Raji (cell line): ENCODE measurements around the gene KCNK10.

Experiments
- POLR2A ChIP-seq: IDR thresholded peaks from 2 replicates; pipeline ENCODE4 v1.6.1; 2011; ENCODE audit warnings: low read depth, low read length, control low read depth; ENCODE audit not compliant: insufficient read depth

Gene KCNK10

GRCh38 chr14:88300817-88301216 is 22.3 kb downstream of the KCNK10 start:
- no peak for TF ChIP-seq POLR2A

- no peak for TF ChIP-seq POLR2A
Measured at GRCh38 chr14:88299865-88300530, 23.1 kb downstream of the KCNK10 start.

- TF ChIP-seq POLR2A: no peak
Measured at GRCh38 chr14:88297306-88297705, 25.8 kb downstream of the KCNK10 start.

- no peak for TF ChIP-seq POLR2A
Measured at GRCh38 chr14:88296351-88296750, 26.7 kb downstream of the KCNK10 start.

- TF ChIP-seq POLR2A: no peak
Measured at GRCh38 chr14:88289996-88290395, 33.1 kb downstream of the KCNK10 start.

GRCh38 chr14:88289234-88289633 is 33.8 kb downstream of the KCNK10 start:
- TF ChIP-seq POLR2A: no peak

GRCh38 chr14:88286309-88286708 is 36.8 kb downstream of the KCNK10 start:
- TF ChIP-seq POLR2A: no peak

- TF ChIP-seq POLR2A: no peak
Measured at GRCh38 chr14:88281447-88281846, 41.6 kb downstream of the KCNK10 start.

- TF ChIP-seq POLR2A: no peak
Measured at GRCh38 chr14:88276923-88277596, 46.0 kb downstream of the KCNK10 start.

- TF ChIP-seq POLR2A: no peak
Measured at GRCh38 chr14:88272390-88273269, 50.4 kb downstream of the KCNK10 start.

- TF ChIP-seq POLR2A: no peak
Measured at GRCh38 chr14:88271205-88271604, 51.9 kb downstream of the KCNK10 start.

- no peak for TF ChIP-seq POLR2A
Measured at GRCh38 chr14:88270776-88271175, 52.3 kb downstream of the KCNK10 start.

GRCh38 chr14:88269806-88270420 is 53.2 kb downstream of the KCNK10 start:
- TF ChIP-seq POLR2A: no peak

- no peak for TF ChIP-seq POLR2A
Measured at GRCh38 chr14:88266474-88266873, 56.6 kb downstream of the KCNK10 start.

- no peak for TF ChIP-seq POLR2A
Measured at GRCh38 chr14:88264116-88264515, 59.0 kb downstream of the KCNK10 start.
